GM12801 (cell line): ENCODE measurements around the gene KIF1B.

Experiments used
- CTCF ChIP-seq: IDR thresholded peaks from one replicate; pipeline ENCODE4 v1.5.1; 2011; ENCODE audit warnings: control low read depth; ENCODE audit not compliant: insufficient read length; ENCODE audit errors: extremely low read depth

The KIF1B gene

GRCh38 chr1:10171995-10172669 lies 38.2 kb upstream of the KIF1B start:
- no peak for TF ChIP-seq CTCF

DNA sequence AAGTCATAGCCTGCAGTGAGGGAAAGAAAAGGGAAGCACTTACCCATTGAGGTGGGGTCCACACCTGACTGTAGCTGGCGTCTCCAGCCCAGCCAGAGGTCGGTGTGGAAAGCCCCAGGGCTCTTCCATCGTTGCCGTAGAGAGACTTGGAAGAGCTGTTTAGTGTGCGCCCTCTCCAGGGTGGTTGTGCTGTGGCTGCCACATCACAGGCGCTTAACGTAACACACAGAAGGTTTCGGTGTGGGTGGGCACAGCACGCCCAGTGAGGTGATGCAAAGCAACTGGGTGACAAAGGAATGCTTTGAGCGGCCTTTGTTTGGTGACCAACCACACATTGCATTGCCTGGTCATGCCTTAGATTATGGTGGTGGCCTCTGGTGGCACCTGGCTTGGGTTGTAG lies 36.8 kb upstream of the KIF1B start:
- TF ChIP-seq CTCF: no peak

- no peak for TF ChIP-seq CTCF
These were observed 32.5 kb upstream of the KIF1B start for GRCh38 chr1:10177876-10178275.

GRCh38 chr1:10178597-10179405 lies 31.6 kb upstream of the KIF1B start:
- TF ChIP-seq CTCF: no peak

GRCh38 chr1:10179406-10180091 lies 30.8 kb upstream of the KIF1B start:
- TF ChIP-seq CTCF: no peak

GRCh38 chr1:10181154-10181553 lies 29.2 kb upstream of the KIF1B start:
- TF ChIP-seq CTCF: no peak

- TF ChIP-seq CTCF: no peak
These were observed 24.6 kb upstream of the KIF1B start for GRCh38 chr1:10185759-10186158.
